GM21390 (cell line): ENCODE measurements around the gene ROM1.
"Not testable (repeated sequence)": the region's sequence is repeated elsewhere in the genome, so short reads cannot be mapped to it uniquely, and the experiment has no call there.

Experiments
- ATAC-seq: cut with Tn5 transposase; IDR thresholded peaks from one replicate; pipeline ENCODE4 v1.9.1; 2021; ENCODE audit not compliant: unreplicated experiment

The ROM1 gene

GRCh38 chr11:62585356-62585755 lies 27.7 kb upstream of the ROM1 start:
- ATAC-seq = not testable (repeated sequence)

GRCh38 chr11:62588966-62589637 lies 24.0 kb upstream of the ROM1 start:
- ATAC-seq = no peak

GRCh38 chr11:62591448-62592145 lies 21.5 kb upstream of the ROM1 start, which contains the start of gene TUT1:
TUT1 (minus strand) TSS chr11:62591523; CDS start chr11:62591485, 38 bp downstream.
- ATAC-seq = peak; percentile 86

GRCh38 chr11:62592146-62592815 lies 20.8 kb upstream of the ROM1 start:
- ATAC-seq = no peak

DNA sequence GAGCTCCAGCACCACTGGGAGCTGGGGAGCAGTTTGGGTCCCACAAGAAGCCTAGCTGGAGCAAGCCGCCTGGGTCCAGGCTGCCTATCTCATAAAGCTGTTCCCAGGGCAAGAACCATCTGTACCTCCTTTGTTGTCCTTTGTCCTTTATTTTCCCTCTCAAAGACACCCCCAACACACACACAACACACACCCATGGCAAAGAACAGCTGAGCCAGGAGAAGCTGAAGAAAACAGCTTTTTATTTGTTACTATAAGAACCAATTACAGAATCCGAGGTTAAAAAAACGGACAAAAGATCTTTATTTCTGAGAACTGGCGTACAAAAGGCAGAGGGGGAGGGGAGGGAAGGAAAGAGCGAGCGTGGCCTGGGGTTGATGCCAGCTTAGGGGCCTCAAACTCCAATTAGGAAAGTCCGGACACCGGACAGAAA lies 20.1 kb upstream of the ROM1 start:
- ATAC-seq = no peak

DNA sequence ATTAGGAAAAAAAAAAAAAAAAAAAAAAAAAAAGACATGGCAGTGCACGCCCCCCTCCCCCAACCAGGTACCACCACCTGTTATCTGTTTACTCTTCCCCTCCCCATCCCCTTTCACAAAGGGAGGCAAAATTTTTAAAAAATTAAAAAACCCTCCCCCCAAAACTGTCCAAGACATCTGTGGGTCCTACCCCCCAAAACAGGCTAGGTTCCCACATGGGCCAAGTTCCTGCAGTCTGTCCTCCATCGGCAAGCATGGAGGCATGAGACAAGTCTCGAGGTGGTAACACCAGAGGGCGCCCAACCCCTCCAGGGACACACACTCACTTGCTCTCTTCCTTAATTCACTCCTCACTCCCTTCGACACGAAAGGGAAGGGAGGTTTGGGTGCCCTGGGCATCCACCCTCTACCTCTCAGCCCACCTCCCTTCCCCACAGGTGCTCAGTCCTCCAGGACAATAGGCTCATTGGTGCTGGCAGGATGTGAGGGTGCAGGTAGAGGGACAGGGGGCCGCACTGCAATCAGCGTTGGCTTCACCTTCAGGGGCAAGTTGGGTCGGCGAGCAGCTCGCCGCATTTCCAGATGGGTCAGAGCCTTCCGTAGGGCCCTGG lies 19.5 kb upstream of the ROM1 start:
- no peak for ATAC-seq

DNA sequence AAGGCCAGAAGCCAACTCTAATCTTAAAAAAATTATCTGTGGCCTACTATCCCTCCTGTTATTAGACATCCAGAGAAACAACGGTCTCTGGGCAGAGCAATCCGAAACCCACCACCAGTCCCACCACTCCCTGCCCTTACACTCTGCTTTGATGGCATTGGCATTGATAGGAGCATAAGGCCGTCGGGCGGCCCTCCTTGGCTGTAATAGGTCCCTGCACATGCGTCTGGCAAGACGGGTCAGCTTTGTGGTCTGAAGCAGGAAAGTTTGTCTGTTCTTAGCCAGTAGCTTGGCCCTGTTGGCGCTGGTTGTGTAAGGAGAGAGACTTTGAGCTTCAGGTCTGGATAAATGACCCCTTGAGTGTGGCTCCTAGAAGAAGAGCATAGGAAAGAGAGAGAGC lies 17.9 kb upstream of the ROM1 start:
- ATAC-seq = no peak

GRCh38 chr11:62599069-62599696 lies 13.9 kb upstream of the ROM1 start:
- peak; percentile 55 for ATAC-seq

GRCh38 chr11:62599901-62600300 lies 13.2 kb upstream of the ROM1 start:
- no peak for ATAC-seq

DNA sequence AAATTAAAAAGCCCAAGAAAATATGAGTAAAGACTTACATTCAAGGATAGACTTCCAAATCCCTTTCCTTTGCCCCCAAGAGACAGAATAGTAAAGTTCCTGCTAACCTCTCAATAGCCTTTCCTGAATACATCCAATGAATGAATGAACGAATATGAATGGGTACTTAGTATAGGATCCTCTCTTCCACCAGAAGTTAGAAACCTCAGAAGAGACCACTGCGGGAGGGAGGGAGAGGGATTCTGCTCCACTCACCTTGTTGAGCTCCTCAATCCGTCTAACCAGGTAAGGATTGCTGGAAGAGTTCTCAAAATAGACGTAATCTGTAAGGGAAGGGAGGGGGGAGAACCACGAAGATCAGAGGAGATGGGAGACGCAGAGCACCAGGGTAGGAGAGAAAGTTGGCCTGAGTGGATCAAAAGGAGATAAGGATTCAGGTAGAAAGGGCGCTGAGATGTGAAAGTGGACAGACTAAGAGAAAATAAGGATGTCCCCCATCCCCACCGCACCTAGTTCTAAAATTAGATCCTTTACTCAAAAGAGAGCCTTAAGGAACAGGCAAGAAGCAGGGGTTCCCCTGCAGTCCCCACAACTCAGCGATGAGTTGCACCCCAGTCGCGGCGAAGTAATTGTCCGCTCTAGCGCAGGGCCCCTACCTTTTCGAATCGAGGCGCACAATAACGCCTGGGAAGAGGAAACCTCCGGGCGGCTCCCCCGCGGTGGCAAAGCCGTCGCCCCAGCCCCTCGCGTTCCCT lies 12.5 kb upstream of the ROM1 start:
- ATAC-seq = no peak

DNA sequence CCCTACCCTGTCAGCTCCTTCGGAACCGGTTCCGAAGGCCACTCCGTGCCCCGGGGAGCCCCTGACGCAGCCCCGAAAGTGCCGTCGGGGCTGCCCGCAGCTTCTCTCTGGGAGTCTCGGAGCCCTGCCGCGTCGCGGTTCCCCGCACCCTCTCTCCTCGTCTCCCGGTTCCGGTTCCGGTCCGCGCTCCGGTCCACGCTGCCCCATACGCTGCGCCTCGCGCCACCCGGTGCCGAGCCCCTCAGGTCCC lies 12.0 kb upstream of the ROM1 start:
- ATAC-seq = no peak

- ATAC-seq = peak; percentile 67
Measured at GRCh38 chr11:62601372-62602140, 11.5 kb upstream of the ROM1 start, which contains the start of gene MTA2. MTA2 (minus strand) TSS chr11:62601865; CDS start chr11:62601450, 415 bp downstream.

GRCh38 chr11:62602141-62603071 lies 10.7 kb upstream of the ROM1 start:
- ATAC-seq = no peak

DNA sequence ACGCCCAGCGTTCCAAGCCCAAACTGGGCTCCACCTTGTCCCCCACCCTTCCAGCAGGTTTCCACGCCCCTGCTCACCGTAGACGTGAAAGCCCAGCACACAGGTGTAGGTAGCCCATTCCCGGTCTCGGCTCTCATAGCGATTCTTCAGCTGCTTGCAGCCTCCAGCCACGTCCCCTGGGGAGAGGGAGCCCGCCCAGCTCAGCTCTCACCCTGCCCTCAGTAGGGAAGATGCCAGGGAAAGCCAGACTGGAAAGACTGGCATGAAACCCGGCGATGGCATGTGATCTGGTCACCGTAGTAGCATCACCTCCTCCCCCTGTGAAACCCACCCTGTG lies 10.0 kb upstream of the ROM1 start:
- no peak for ATAC-seq

GRCh38 chr11:62603776-62604299 lies 9.2 kb upstream of the ROM1 start:
- no peak for ATAC-seq

DNA sequence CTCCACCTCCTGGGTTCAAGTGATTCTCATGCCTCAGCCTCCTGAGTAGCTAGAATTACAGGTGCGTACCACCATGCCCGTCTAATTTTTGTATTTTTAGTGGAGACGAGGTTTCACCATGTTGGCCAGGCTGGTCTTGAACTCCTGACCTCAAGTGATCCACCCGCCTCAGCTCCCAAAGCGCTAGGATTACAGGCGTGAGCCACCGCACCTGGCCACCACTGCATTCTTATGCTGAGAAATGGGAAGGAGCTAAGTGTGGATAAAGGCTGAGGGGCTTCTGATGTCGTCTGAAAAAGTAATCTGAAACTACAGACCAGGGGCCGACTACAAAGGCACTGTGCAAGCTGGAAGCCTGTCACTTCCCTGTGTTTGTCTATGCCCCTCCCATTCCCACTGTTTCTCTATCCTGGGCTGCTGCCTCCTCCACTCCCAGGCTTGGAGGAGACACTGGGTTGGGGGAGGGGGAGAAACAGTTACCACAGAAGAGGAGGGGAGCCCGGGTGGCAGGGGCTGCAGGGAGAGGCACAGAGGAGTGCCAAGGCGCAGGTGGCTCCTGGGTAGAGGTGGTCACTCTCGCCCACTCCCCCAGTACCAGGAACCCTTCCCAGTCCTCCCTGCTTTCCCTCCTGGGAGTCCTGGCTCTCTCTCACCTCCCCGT lies 8.5 kb upstream of the ROM1 start:
- no peak for ATAC-seq

DNA sequence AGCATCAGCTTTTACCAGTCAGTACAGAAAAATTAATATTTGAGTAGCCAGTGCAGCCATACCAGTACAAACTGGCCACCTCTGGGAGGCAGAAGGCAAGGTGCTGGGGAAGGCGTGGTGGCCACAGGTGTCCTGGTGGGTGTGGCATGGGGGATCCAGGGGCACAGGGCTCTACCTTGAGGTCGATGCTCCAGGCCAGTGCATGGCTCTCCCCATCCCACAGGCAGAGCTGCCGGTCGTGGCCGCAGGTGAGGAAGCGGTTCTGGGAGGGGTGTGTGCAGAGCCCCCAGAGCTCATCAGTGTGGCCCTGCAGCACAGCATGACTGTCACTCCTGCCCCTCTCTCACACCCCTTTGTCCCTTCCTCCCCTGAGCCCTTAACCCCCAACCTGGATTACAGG lies 7.6 kb upstream of the ROM1 start:
- ATAC-seq = no peak

DNA sequence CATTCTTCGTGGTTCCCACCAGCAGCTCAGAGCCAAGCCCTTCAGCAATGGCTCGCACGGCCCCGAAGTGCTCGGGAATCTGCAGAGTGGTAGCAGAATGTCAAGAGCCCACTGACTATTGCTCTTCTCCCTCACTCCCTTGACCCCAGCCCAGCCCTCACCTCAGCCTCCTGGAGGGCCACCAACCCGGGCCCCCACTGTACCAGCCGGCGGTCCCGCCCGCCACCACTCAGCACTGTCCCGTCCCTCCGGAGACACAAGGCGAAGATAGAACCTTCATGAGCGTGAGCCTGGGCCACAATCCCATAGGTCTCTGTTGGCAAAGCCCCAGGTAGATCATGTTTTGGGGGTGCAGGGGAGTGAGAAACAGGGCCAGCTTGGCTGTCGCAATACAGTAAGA lies 7.2 kb upstream of the ROM1 start:
- no peak for ATAC-seq
